Renal cortex interstitium (tissue), 11 donors: ENCODE data around the gene SLC5A11. TPM values are rescaled to one million over a fixed set of nuclear protein-coding genes. Genes with fewer than 3 reads are reported as not detected.

Experiments used
- DNase-seq, 11 donors: peaks; one replicate each; pipeline ENCODE4 v3.0.0-alpha.2; 2013; ENCODE audit warnings: low read depth in 9 of 11, low spot score in 4 of 11; ENCODE audit errors: extremely low read depth in 1 of 11
- polyA plus RNA-seq, 3 donors: library from polyadenylated mRNA; unstranded; fragments of 120-200 nt; gene quantifications; one replicate each; pipeline ENCODE4 v1.2.1, GENCODE V29; 2013; ENCODE audit not compliant: insufficient read length in 3 of 3

Gene SLC5A11
- polyA plus RNA-seq, 3 donors = 4.8 to 6.6 (median 5.1) TPM

- no peak for DNase-seq
These were observed 94.0 kb downstream of the SLC5A11 start for GRCh38 chr16:24939738-24940137.

GRCh38 chr16:24943471-24943870 lies 97.7 kb downstream of the SLC5A11 start:
- DNase-seq = no peak

GRCh38 chr16:24944206-24944605 lies 98.4 kb downstream of the SLC5A11 start:
- DNase-seq = no peak

GRCh38 chr16:24946155-24946554 lies 100.4 kb downstream of the SLC5A11 start:
- no peak for DNase-seq

GRCh38 chr16:24950275-24950674 lies 104.5 kb downstream of the SLC5A11 start:
- DNase-seq = no peak

GRCh38 chr16:24953306-24953705 lies 107.5 kb downstream of the SLC5A11 start:
- no peak for DNase-seq

- DNase-seq = no peak
These were observed 108.0 kb downstream of the SLC5A11 start for GRCh38 chr16:24953721-24954120.

- no peak for DNase-seq
These were observed 108.4 kb downstream of the SLC5A11 start for GRCh38 chr16:24954137-24954536.

GRCh38 chr16:24955975-24956731 lies 110.4 kb downstream of the SLC5A11 start:
- no peak for DNase-seq

GRCh38 chr16:24957887-24958286 lies 112.1 kb downstream of the SLC5A11 start:
- DNase-seq = no peak

Other genes starting within 250 kb of the SLC5A11 start
- gene TNRC6A, start 116.3 kb upstream of the SLC5A11 start, polyA plus RNA-seq = 10 to 100 TPM; 53.7 to 82.2 (median 60.4) TPM
- gene ARHGAP17, start 169.4 kb downstream of the SLC5A11 start, polyA plus RNA-seq = 10 to 100 TPM; 72.3 to 76.6 (median 73.4) TPM